A673 (cell line): ENCODE results near the gene LRP6. TPM values are rescaled to one million over a fixed set of nuclear protein-coding genes. Genes with fewer than 3 reads are reported as not detected.

Source experiments
- BruUV-seq: library from RNA; stranded (reverse); fragments of 400-500 nt; replicated peaks from 2 replicates; lab custom pipeline; 2021; lab: Mats Ljungman, UMichigan
- CTCF ChIA-PET: fragments of 300-600 bp; sonication (Branson Sonifier 250); formaldehyde crosslinking; loops from one replicate; lab custom pipeline; 2022; ENCODE audit warnings: antibody characterized with exemption; lab: Charles Lee
- POLR2A ChIA-PET: fragments of 300-600 bp; sonication (Branson Sonifier 250); formaldehyde crosslinking; loops from one replicate; lab custom pipeline; 2022; ENCODE audit warnings: antibody characterized with exemption; ENCODE audit not compliant: low non-redundant PET; lab: Charles Lee
- DNase-seq: peaks from one replicate; pipeline ENCODE4 v3.0.0-alpha.2; 2015; ENCODE audit warnings: low spot score
- H3K27ac ChIP-seq: fragments of 200-600 bp; sonication (generic); 2 replicates; pipeline ENCODE4 v1.5.1; 2016; ENCODE audit warnings: mixed run types, low read depth, mild to moderate bottlenecking, mixed read lengths, antibody characterized with exemption, low read length; ENCODE audit not compliant: poor library complexity, severe bottlenecking
- H3K27me3 ChIP-seq: fragments of 200-600 bp; sonication (generic); replicated peaks from 2 replicates; pipeline ENCODE4 v1.6.1; 2017; ENCODE audit warnings: mixed run types, low read depth, mild to moderate bottlenecking, mixed read lengths, antibody characterized with exemption, low read length; ENCODE audit not compliant: insufficient read depth, poor library complexity
- H3K36me3 ChIP-seq: fragments of 200-600 bp; sonication (generic); 2 replicates; pipeline ENCODE4 v1.6.1; 2016; ENCODE audit warnings: mixed run types, mild to moderate bottlenecking, mixed read lengths, antibody characterized with exemption, low read length; ENCODE audit not compliant: insufficient read depth, poor library complexity, severe bottlenecking
- H3K4me1 ChIP-seq: fragments of 200-600 bp; sonication (generic); 2 replicates; pipeline ENCODE4 v1.6.1; 2017; ENCODE audit warnings: mixed run types, mild to moderate bottlenecking, mixed read lengths, antibody characterized with exemption, low read length; ENCODE audit not compliant: insufficient read depth, poor library complexity, severe bottlenecking
- H3K4me3 ChIP-seq: fragments of 200-600 bp; sonication (generic); 2 replicates; pipeline ENCODE4 v1.5.1; 2016; ENCODE audit warnings: low read depth, mixed run types, mild to moderate bottlenecking, mixed read lengths, low read length; ENCODE audit not compliant: poor library complexity, severe bottlenecking
- H3K9me3 ChIP-seq: fragments of 200-600 bp; sonication (generic); 2 replicates; pipeline ENCODE4 v1.6.1; 2016; ENCODE audit warnings: mixed run types, low read depth, mild to moderate bottlenecking, mixed read lengths, antibody characterized with exemption, low read length; ENCODE audit not compliant: poor library complexity, severe bottlenecking
- EZH2 ChIP-seq: fragments of 200-600 bp; sonication (generic); IDR thresholded peaks from 2 replicates; pipeline ENCODE4 v1.6.1; 2017; ENCODE audit warnings: borderline replicate concordance, low read depth, mild to moderate bottlenecking, mixed read lengths, antibody characterized with exemption, low read length; ENCODE audit not compliant: poor library complexity, severe bottlenecking
- intact Hi-C: fragments of 100-400 bp; cut with micrococcal nuclease; formaldehyde crosslinking; loops from one replicate; pipeline ENCODE4 v1.10.0; 2022; ENCODE audit not compliant: unreplicated experiment
- total RNA-seq: library from RNA; stranded (reverse); gene quantifications from 2 replicates; pipeline ENCODE4 v1.2.3, GENCODE V29; 2021
- TF ChIP-seq, protein P1 (sequence below): fragments of 300-800, 200-600 bp; sonication (generic); conservative IDR thresholded peaks from 2 replicates; pipeline ENCODE4 v1.5.1; 2017; ENCODE audit warnings: low read depth, mild to moderate bottlenecking, antibody characterized with exemption, low read length, moderate library complexity, mixed read lengths

The LRP6 gene
- total RNA-seq, 1 experiment from 2014 or later = 97.4 TPM

DNA sequence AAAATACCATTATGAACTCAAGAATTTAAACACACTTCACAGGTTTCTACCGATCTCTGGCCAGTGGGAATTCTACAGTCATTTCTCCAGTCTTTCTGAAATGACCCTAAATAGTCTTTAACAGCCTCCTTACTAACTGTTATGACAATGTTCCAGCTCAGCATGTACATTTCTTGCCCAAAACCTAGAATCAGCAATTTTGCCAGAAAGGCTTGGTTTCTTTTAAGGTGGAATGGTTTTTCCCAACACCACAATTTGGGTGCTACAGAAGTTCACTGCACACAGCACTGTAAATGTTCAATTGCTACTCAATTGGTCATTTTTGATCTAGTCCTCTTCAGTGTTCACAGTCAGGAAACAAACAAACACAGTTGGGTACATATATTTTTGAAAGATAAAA lies 69.7 kb downstream of the LRP6 start:
- DNase-seq = no peak
- intact Hi-C loops = no loop called here
- BruUV-seq = no TSS peak
- peaks cover 42% of the 10 kb centered on the region for H3K4me1 ChIP-seq
- H3K36me3 ChIP-seq = peaks cover 57% of the 10 kb centered on the region
- H3K27ac ChIP-seq = no peak overlapping the region
- POLR2A ChIA-PET = no interaction called here
- H3K4me3 ChIP-seq = no peak overlapping the region
- TF ChIP-seq, protein P1, sequence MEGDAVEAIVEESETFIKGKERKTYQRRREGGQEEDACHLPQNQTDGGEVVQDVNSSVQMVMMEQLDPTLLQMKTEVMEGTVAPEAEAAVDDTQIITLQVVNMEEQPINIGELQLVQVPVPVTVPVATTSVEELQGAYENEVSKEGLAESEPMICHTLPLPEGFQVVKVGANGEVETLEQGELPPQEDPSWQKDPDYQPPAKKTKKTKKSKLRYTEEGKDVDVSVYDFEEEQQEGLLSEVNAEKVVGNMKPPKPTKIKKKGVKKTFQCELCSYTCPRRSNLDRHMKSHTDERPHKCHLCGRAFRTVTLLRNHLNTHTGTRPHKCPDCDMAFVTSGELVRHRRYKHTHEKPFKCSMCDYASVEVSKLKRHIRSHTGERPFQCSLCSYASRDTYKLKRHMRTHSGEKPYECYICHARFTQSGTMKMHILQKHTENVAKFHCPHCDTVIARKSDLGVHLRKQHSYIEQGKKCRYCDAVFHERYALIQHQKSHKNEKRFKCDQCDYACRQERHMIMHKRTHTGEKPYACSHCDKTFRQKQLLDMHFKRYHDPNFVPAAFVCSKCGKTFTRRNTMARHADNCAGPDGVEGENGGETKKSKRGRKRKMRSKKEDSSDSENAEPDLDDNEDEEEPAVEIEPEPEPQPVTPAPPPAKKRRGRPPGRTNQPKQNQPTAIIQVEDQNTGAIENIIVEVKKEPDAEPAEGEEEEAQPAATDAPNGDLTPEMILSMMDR = no peak
- TF ChIP-seq EZH2 = no peak
- no peaks in the 10 kb centered on the region for H3K27me3 ChIP-seq
- CTCF ChIA-PET = no interaction called here
- peaks cover 25% of the 10 kb centered on the region for H3K9me3 ChIP-seq

DNA sequence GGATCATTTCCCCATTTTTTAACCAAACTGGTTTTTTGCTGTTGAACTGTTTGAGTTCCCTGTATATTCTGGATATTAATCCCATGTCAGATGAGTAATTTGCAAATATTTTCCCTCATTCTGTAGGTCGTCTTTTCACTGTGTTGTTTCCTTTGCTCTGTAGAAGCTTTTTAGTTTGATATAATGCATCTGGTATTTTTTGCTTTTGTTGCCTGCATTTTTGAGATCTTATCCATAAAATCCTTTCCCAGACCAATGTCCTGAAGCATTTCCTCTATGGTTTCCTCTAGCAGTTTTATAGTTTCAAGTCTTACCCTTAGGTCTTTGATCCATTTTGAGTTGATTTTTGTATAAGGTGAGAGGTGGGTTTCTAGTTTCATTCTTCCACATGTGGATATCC lies 71.3 kb downstream of the LRP6 start:
- peaks cover 42% of the 10 kb centered on the region for H3K36me3 ChIP-seq
- DNase-seq = no peak
- BruUV-seq = no TSS peak
- peaks cover 41% of the 10 kb centered on the region for H3K4me1 ChIP-seq
- H3K9me3 ChIP-seq = peaks cover 25% of the 10 kb centered on the region
- intact Hi-C loops = no loop called here
- ChIA-PET POLR2A (no interaction called here), CTCF (no interaction called here)
- no peak overlapping the region for H3K4me3 ChIP-seq
- no peaks in the 10 kb centered on the region for H3K27me3 ChIP-seq
- H3K27ac ChIP-seq = no peak overlapping the region
- TF ChIP-seq, protein P1 = no peak
- TF ChIP-seq EZH2 = no peak

DNA sequence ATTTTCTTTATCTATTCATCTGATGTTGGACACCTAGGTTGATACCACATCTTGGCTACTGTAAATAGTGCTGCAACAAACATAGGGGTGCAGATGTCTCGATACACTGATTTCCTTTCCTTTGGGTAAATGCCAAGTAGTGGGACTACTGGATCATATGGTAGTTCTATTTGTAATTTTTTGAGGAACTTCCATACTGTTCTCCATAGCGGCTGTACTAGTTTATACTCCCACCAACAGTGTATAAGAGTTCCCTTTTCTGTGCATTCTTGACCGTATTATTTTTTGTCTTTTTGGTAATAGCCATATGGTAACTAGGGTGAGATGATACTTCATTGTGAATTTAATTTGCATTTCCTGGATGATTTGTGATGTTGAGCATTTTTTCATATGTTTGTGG lies 71.8 kb downstream of the LRP6 start:
- peaks cover 25% of the 10 kb centered on the region for H3K9me3 ChIP-seq
- H3K27me3 ChIP-seq = no peaks in the 10 kb centered on the region
- BruUV-seq = no TSS peak
- no peak overlapping the region for H3K4me3 ChIP-seq
- DNase-seq = no peak
- peaks cover 38% of the 10 kb centered on the region for H3K36me3 ChIP-seq
- ChIA-PET POLR2A (no interaction called here), CTCF (no interaction called here)
- intact Hi-C loops = no loop called here
- TF ChIP-seq, protein P1 = no peak
- TF ChIP-seq EZH2 = no peak
- peaks cover 39% of the 10 kb centered on the region for H3K4me1 ChIP-seq
- H3K27ac ChIP-seq = no peak overlapping the region
